Globus pallidus (tissue), 1 donor: Measurements from ENCODE around the gene USP8.
"Not testable (repeated sequence)": the region's sequence is repeated elsewhere in the genome, so short reads cannot be mapped to it uniquely, and the experiment has no call there.

Experiments used
- DNase-seq: peaks from one replicate; pipeline ENCODE4 v3.0.0-alpha.2; 2015; ENCODE audit warnings: low spot score

The USP8 gene

DNA sequence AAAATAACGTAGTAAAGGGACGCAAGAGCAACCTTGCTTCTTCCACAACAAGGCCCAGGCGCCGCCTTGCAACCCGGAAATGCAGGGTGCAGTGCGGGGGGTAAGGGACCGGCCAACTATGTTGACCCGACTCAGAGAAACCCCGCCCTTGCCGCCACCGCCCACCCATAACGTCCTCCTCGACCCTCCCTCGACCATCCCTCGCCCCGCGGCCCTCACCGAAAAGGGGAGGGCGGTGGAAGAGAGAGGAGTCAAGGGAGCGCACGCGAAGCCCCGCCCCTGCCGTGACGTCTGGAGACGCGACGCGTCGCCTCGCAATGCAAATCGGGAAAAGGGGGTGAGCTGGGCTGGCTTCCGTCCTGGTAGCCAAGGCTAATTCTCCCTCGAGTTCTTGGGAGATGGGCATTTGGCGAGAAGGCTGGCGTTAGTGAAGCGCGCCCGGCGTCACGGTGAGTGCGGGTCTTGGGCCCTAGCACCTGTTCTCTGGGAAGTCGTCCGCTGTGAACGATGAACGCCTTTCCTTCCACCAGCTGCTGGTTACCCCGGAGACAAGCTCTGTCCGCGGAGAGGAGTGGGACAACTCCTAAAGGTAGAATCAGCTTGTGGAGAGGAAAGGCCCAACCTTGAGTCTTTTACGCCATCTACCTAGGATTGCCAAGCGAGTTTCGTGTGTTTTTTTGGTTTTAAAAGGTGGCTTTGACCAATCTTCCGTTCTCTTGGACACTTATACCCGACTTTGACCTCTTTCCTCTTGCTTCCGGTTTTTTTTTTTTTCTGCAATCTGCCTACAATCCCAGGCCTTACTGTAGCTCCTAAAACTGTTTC is at the start of gene USP8:
TSS of gene USP8 (plus strand) at position 340 of the 825 bp plus-strand sequence. CDS start 14,669 bp downstream, outside the sequence.
- DNase-seq = peak; percentile 97

DNA sequence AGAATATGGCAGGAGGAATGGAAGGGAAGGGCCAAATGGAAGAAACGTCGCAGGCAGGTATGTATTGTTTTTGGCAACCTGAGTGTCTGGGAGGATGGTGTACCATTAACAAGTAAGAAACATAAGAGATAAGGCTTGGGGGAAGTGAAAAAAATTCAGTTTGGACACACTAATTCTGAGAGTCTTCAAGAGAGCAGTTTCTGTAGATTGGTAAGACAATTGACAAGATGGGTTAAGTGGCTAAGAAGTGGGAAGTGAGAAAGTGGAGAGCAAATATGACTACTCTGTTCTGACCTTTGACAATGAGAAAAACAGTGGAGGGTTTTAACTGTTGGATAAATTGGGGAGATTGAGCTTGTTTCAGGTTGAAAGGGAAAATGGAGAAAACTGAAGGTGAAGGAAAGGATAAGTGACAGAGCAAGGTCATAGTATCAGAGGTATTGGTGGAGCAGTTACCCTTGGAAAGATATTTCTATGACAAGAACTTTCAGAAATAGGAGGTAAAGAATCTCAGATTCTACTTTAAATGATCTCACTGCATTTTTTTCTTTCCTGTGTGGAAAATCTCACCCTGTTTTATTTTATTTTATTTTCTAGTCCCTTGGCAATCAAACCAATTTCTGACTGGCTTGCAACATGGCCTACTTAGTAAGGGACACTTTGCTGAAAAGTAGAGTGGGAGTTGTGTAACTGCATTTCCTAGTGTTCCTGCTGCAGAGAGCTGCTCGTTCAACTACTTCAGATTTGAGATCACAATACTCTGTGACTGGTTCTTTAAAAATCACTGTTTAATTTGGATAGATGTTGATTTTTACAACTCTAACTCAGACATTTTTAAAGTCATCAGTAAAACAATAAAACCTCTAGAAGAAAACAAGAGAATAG is 46.1 kb upstream of the USP8 start:
- no peak for DNase-seq

DNA sequence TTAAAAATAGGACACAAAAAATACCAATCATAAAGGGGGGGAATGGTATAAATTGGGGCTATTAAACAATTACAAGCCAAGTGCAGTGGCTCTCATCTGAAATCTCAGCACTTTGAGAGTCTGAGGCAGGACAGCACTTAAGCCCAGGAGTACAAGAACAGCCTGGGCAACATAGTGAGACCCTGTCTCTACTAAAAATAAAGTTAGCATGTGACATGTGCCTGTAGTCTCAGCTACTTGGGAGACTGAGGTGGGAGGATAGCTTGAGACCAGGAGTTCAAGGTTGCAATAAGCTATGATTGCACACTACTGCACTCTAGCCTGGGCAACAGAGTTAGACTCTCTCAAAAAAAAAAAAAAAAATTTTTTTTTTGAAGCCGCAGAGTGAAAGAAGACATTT is 45.4 kb upstream of the USP8 start:
- no peak for DNase-seq

DNA sequence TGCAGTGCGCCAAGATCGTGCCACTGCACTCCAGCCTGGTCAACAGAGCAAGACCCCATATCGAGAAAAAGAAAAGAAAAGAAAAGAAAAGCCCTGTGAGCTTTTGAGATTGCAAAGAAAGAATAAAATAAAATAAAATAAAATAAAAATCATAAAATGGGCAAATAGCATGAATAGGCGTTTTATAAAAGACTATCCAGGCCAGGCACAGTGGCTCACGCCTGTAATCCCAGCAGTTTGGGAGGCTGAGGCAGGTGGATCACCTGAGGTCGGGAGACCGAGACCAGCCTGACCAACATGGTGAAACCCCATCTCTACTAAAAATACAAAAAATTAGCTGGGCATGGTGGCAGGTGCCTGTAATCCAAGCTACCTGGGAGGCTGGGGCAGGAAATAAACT is 44.8 kb upstream of the USP8 start:
- DNase-seq = not testable (repeated sequence)

DNA sequence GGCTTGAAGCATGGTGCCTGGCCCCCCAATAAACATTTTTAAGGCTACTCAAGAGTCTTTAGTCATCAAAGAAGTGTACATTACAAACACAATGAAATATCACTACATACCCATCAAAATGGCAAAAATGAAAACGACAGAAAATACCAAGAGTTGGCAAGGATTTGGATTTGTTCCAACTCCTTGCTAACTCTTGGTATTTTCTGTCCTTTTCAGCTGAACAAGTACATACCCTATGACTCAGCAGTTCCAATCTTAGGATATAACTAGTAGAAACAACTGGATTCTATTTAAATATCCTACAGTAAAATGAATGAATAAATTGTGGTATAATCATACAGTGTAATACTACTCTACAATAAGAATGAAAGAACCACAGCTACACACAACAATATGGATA is 44.1 kb upstream of the USP8 start:
- DNase-seq = no peak

DNA sequence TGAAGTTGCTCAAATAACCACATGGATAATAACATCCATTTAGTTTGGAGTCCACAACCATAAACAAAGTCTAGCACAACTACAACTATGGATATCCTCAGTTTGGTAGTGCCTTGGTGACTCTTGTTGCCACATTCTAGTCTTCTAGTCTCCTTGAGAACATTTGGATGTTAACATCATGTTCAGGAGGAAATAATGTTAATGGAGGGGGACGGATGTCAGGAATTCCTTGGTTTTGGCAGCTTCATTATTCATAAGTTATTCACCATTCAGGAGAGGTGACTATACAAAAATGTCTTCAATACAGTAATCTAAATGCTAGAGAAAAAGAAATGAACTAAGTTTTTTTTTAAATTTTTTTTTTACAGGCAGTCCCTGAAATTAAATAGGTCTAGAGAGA is 42.8 kb upstream of the USP8 start:
- no peak for DNase-seq

DNA sequence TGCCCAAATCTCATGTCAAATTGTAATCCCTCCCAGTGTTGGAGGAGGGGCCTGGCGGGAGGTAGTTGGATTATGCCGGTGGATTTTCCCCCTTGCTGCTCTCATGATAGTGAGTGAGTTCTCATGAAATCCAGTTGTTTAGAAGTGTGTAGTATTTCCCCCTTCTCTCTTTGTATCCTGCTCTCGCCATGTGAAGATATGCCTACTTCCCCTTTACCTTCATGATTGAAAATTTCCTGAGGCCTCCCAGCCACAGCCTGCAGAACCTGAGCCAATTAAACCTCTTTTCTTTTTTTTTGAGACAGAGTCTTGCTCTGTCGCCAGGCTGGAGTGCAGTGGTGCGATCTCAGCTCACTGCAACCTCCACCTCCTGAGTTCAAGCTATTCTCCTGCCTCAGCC is 41.8 kb upstream of the USP8 start:
- DNase-seq = not testable (repeated sequence)

DNA sequence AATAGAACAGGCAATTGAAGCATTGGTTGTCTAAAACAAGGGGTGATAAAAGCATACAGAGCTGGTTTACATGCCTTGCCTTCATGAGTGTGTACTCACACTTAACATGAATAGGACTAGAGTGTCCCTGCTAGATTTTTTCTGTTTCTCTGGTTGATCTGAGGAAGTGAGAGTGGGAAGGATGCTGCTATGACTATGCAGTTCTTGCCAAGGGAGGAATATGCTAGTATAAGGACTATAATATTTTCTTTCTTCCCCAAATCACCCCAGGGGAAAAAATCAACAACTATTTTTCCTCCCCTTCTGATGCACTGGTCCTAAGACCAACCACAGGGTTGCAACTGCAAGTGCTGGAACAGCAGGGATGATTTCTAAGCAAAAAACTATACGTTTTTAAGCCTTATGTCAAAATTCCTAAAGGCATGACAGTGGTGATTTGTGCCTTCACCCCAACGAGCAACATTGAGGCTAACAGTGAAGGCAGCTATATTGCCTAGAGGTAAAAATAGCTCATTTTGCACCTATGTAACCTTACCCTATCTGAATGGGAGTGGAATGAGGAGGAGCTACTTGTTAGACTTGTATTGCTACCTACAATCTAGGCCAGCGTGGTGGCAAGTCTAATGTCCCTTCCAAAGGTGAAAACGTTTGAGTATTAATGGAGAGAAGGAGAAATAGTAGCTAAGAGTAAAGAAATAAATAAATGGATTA is 33.5 kb upstream of the USP8 start:
- peak; percentile 0 for DNase-seq

DNA sequence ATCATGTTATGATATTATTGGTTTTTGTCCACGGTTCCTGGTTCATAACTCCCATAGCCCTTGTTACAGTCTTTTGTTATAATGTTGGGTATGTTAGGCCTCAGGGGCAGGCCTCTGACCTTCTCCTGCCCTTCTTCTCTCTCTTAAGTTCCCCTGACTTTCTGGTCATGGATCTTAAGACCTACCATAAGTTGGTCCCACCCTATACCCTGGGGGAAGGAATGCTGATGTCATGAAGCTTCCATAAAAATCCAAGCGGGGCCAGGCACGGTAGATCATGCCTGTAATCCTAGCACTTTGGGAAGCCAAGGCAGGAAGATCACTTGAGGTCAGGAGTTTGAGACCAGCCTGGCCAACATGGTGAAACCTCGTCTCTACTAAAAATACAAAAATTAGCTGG is 32.6 kb upstream of the USP8 start:
- not testable (repeated sequence) for DNase-seq

DNA sequence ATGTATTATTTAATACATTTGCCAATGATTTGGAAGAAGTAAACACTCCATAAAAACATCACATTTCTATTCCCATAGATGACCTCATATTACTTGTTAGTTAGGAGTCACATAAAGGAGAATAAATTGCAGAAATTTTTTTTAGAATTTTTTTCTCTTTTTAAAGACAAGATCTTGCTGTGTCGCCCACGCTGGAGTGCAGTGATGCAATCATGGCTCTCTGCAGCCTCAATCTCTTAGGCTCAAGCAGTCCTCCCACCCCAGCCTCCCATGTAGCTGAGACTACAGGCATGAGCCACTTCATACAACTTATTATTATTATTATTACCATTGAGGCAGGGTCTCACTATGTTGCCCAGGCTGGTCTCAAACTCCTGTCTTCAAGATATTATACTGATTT is 12.3 kb upstream of the USP8 start:
- no peak for DNase-seq

DNA sequence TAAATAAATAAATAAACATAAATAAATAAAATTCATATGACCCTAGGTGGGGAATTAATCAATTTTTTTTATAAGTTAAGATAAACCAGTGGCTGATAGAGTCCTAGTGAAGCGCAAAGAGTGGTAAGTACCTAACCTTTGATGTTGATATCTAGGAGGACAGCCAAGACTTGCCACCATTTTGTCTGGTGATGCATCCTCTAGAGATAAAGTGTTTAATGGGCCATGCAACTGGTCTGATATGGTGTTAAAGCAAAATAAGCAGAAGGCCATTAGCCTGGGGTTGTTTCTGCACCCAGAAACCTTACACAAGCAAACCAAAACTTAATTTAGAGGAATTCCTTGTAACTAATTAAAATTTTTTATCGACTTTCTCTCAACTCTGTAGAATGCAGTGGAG is 9.6 kb upstream of the USP8 start:
- DNase-seq = no peak

DNA sequence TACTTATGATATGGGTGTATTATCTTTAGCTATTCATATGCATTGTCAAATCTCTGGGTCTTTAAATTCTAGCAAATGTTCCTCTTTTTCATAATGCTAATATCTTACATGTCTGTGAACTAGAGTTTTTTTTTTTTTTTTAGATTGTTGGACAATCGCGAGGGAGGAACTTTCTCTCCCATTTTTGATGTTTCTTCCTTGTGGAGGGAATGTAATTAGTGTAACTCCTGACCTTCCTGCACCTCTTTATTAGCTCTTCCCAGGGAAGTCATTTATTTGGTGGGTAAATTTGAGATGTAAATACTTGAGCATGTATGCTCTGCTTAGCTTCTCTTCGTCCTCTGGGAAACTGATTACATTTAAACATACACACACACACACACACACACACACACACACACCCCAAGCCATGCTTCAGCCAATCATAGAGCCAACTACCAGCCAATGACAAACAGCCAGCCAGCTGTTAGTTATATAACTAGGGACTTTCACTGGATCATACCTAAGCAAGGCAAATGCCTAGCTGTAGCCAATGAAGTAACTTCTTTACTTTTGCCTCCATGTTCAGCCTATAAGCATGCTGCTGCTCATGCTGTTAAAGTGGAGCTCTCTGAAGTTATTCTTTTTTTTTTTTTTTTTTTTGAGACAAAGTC is 8.3 kb upstream of the USP8 start:
- no peak for DNase-seq

DNA sequence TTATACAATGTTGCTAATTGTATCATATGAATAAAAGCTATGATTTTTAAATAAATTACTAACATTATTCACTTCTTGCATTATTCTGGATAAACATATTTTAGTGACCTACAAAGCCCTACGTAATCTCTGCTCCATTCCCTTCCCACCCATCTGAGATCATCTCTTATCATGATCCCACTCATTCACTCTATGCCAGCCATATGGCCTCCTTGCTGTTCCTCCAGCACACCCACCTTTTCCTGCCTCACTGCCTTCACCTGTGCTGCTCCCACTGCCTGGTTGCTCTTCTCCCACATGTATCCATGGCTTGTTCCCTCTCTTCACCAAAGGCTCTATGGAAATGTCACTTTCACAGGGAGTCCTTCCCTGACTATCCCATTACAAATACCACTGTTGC is 7.3 kb upstream of the USP8 start:
- DNase-seq = no peak

DNA sequence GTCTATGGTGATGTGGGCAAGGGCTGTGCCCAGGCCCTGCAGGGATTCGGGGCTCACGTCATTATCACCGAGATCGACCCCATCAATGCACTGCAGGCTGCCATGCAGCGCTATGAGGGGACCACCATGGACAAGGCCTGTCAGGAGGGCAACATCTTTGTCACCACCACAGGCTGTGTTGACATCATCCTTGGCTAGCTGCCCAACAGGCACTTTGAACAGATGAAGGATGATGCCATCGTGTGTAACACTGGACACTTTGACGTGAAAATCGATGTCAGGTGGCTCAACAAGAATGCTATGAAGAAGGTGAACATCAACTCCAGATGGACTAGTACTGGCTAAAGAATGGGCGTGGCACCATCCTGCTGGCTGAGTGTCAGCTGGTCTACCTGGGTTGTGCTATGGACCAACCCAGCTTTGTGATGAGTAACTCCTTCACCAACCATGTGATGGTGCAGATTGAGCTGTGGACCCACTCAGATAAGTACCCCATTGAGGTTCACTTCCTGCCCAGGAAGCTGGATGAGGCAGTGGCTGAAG is 6.1 kb upstream of the USP8 start:
- no peak for DNase-seq

DNA sequence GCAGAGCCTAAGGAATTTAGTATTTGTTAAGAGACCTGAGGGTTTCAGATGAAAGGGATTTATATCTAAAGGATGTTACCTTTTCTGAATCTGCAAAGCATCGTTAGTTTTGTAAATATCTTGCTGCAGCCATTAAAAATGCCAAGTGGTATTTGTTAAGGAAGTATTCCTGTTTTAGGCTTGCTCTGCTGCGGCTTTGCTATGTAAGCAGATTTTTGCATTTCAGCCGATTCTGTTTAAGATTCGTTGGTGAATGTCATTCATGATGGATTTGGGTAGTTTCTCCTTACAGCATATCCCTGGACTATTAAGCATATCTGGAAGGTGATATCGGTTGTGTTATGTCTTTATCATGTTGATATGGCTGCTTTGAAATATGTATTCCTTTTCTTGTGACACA is 1.0 kb downstream of the USP8 start:
- no peak for DNase-seq

DNA sequence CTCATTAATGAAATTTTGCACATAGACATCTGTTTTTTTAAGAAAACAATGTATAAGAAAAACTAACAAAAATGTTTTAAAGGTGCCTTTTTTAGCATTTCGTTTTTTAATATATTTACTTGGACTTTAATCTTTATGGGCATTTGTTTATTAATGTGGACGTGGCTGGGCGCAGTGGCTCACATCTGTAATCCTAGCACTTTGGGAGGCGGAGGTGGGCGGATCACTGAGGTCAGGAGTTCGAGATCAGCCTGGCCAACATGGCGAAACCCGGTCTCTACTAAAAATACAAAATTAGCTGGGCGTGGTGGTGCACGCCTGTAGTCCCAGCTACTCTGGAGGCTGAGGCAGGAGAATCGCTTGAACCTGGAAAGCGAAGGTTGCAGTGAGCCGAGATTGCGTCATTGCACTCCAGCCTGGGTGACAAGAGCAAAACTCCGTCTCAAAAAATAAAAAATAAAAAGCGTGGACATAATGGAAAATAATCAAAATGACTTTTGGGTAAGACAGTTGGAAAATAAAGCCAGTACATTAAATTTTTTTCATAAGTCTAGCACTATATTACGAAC is 1.6 kb downstream of the USP8 start:
- DNase-seq = not testable (repeated sequence)

DNA sequence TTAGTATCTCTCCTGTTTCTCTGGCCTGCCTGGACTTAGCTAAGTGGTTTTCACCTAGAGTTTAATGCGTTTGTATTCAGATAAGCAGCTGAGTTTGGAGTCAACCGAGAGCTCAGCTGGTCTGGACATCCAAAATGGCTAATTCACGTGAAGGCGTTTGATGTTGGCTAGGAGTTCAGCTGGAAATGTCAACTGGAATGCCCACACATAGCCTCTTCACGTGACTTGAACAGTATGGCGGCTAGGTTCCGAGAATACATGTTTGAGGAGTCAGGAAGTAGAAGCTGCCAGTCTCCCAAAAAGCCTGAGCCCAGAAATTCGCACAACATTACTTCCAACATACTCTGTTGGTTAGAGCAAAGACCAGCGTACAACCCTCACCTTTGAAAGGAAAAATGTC is 2.2 kb downstream of the USP8 start:
- no peak for DNase-seq

DNA sequence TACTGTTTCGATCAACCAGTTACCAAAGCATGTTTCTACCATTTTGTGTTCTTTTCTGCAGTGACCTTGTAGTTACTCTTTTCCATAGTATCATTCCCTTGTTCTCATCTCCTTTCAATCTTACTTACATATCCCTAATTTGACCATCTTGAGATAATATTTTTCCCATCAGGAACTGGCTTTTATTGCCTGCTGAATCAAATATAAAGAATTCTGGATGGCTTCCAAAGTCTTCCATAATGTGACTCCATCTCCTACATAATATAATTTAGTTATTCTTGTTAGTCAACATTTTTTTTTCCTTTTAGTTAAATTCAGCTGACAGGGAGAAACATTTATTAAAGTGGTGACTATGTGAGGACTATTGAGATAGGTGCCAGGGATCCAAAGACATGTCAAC is 7.0 kb downstream of the USP8 start:
- DNase-seq = no peak

DNA sequence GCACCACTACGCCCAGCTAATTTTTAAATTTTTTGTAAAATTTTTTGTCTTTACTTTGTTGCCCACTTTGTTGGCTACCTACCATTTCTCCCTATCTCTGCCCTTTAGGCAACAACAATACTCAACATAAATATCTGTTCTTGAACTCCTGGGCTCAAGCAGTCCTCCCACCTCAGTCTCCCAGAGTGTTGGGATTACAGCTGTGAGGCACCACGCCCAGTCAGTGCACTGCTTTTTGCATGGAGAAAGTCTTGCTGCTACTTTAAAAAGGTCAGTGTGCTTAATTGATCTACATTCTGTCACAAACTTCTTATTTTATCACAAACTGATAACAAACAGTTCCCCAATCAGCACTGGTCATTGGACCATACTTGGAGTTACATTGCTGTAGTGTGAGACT is 8.0 kb downstream of the USP8 start:
- no peak for DNase-seq

DNA sequence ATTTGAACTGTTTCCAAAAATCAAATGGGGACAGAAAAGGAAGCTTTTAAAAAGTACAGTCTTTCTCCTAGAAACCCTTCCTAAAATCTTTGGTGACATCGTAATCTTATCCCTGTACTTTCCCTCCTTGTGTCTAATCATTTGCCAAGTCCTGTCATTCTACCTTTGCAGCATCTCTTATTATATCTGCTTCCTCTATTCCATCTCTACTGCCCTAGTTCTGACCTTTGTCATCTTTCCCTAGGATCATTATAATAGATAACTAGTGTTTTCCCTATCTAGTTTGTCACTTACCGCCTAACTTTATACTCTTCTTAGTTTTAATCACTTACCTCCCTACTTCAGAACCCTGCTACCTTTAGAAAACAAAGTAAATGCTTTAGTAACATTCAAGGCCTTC is 11.6 kb downstream of the USP8 start:
- DNase-seq = no peak

DNA sequence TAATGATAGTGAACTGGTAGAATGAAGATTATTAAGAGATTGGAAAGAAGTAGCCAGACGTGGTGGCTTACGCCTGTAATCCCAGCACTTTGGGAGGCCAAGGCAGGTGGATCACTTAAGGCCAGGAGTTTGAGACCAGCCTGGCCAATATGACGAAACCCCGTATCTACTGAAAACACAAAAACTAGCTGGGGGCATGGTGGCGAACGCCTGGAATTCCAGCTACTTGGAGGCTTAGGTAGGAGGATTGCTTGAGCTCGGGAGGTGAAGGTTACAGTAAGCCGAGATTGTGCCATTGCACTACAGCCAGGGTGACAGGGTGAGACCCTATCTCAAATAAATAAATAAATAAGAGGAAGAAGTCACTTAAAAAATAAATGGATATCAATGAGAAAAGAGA is 14.0 kb downstream of the USP8 start:
- DNase-seq = no peak
